GM21717 (cell line): ENCODE data around the gene TIE1.

Source experiments
- ATAC-seq: cut with Tn5 transposase; IDR thresholded peaks from one replicate; pipeline ENCODE4 v1.9.1; 2021; ENCODE audit warnings: mild to moderate bottlenecking, moderate library complexity; ENCODE audit not compliant: unreplicated experiment

Gene TIE1

GRCh38 chr1:43334453-43335205, 33.8 kb downstream of the TIE1 start:
- no peak for ATAC-seq

- ATAC-seq: no peak
Measured at GRCh38 chr1:43337588-43337987, 36.8 kb downstream of the TIE1 start, which contains the start of gene MPL. TSS of gene MPL (plus strand) at chr1:43337818. CDS start at chr1:43337849, 31 bp downstream.

- ATAC-seq: no peak
Measured at GRCh38 chr1:43338001-43338400, 37.2 kb downstream of the TIE1 start.

GRCh38 chr1:43339584-43340232, 38.9 kb downstream of the TIE1 start:
- no peak for ATAC-seq

- no peak for ATAC-seq
Measured at GRCh38 chr1:43340559-43340958, 39.8 kb downstream of the TIE1 start.

- no peak for ATAC-seq
Measured at GRCh38 chr1:43344267-43344850, 43.6 kb downstream of the TIE1 start.

- ATAC-seq: no peak
Measured at GRCh38 chr1:43345120-43345519, 44.3 kb downstream of the TIE1 start.

- ATAC-seq: no peak
Measured at GRCh38 chr1:43346636-43347035, 45.9 kb downstream of the TIE1 start.

GRCh38 chr1:43348343-43348808, 47.6 kb downstream of the TIE1 start:
- ATAC-seq: no peak

- ATAC-seq: no peak
Measured at GRCh38 chr1:43348809-43349593, 48.2 kb downstream of the TIE1 start.

GRCh38 chr1:43349594-43350306, 49.0 kb downstream of the TIE1 start:
- no peak for ATAC-seq

- no peak for ATAC-seq
Measured at GRCh38 chr1:43350976-43351375, 50.2 kb downstream of the TIE1 start.

GRCh38 chr1:43351421-43352350, 50.9 kb downstream of the TIE1 start:
- ATAC-seq: no peak

- ATAC-seq: no peak
Measured at GRCh38 chr1:43352351-43352705, 51.5 kb downstream of the TIE1 start.

GRCh38 chr1:43352881-43353280, 52.1 kb downstream of the TIE1 start:
- no peak for ATAC-seq

- no peak for ATAC-seq
Measured at GRCh38 chr1:43354471-43354870, 53.7 kb downstream of the TIE1 start.

- ATAC-seq: no peak
Measured at GRCh38 chr1:43354936-43355335, 54.2 kb downstream of the TIE1 start.

GRCh38 chr1:43357251-43357650, 56.5 kb downstream of the TIE1 start:
- no peak for ATAC-seq

- ATAC-seq: no peak
Measured at GRCh38 chr1:43358121-43358745, 57.5 kb downstream of the TIE1 start.
